OCI-LY3 (cell line): ENCODE data around the gene SYNJ1.

ENCODE experiments used
- CTCF ChIP-seq: fragments of 200-600, 300-600 bp; sonication (generic); IDR thresholded peaks from 2 replicates; pipeline ENCODE4 v1.5.1; 2014; ENCODE audit warnings: antibody characterized with exemption, low read length, low read depth
- EZH2phosphoT487 ChIP-seq: fragments of 200-600 bp; shearing (Covaris generic); IDR thresholded peaks from 2 replicates; pipeline ENCODE4 v1.6.1; 2018; ENCODE audit warnings: antibody characterized with exemption, mixed run types, low read depth

- TF ChIP-seq EZH2phosphoT487 (no peak), CTCF (no peak)
Observed at GRCh38 chr21:32717851-32718316, 9.9 kb downstream of the SYNJ1 start.
